Immature natural killer cell (primary cell): ENCODE measurements around the gene ATG2A. TPM values are rescaled to one million over a fixed set of nuclear protein-coding genes. Genes with fewer than 3 reads are reported as not detected.

Experiments
- DNase-seq, 3 donors: peaks; one replicate each; pipeline ENCODE4 v3.0.0; 2022; ENCODE audit warnings: mixed read lengths in 1 of 3
- H3K27ac Mint-ChIP-seq, 6 donors: one replicate each; pipeline ENCODE4 v1.8.0; 2020; ENCODE audit warnings: mixed read lengths in 6 of 6, mild to moderate bottlenecking in 5 of 6, inconsistent platforms in 4 of 6, moderate library complexity in 3 of 6
- H3K27me3 Mint-ChIP-seq, 3 donors: one replicate each; pipeline ENCODE4 v1.8.0; 2020 to 2021; ENCODE audit warnings: low read depth in 3 of 3, mild to moderate bottlenecking in 3 of 3, mixed read lengths in 3 of 3, moderate library complexity in 3 of 3, inconsistent platforms in 1 of 3
- H3K36me3 Mint-ChIP-seq, 3 donors: one replicate each; pipeline ENCODE4 v1.8.0; 2020; ENCODE audit warnings: mixed read lengths in 3 of 3, inconsistent platforms in 2 of 3, mild to moderate bottlenecking in 2 of 3
- H3K4me1 Mint-ChIP-seq, 2 donors: one replicate each; pipeline ENCODE4 v1.8.0; 2020; ENCODE audit warnings: inconsistent platforms in 2 of 2, mild to moderate bottlenecking in 2 of 2, mixed read lengths in 2 of 2, moderate library complexity in 1 of 2
- H3K4me3 Mint-ChIP-seq, 5 donors: one replicate each; pipeline ENCODE4 v1.8.0; 2020; ENCODE audit warnings: mild to moderate bottlenecking in 5 of 5, mixed read lengths in 5 of 5, inconsistent platforms in 3 of 5, moderate library complexity in 3 of 5
- H3K9me3 Mint-ChIP-seq, 6 donors: one replicate each; pipeline ENCODE4 v1.8.0; 2020; ENCODE audit warnings: mild to moderate bottlenecking in 6 of 6, mixed read lengths in 6 of 6, inconsistent platforms in 4 of 6, moderate library complexity in 3 of 6
- polyA plus RNA-seq, 3 donors: library from polyadenylated mRNA; unstranded; fragments of 300-500 nt; fragmentation: Illumina TruSeq; gene quantifications; one replicate each; pipeline ENCODE4 v1.2.3, GENCODE V29; 2021

The ATG2A gene
- polyA plus RNA-seq, 3 donors from 2014 or later = 3.7 to 10.0 (median 6.7) TPM

- Mint-ChIP-seq H3K36me3 (peaks cover 10 to 22% (median 11%) of the 10 kb centered on the region in 3 donors), H3K27me3 (peaks cover 2 to 8% (median 3%) of the 10 kb centered on the region in 3 donors), H3K27ac (peak overlapping the region in 1 of 6 donors; percentile 61), H3K4me3 (no peak overlapping the region), H3K9me3 (peaks cover 0 to 2% (median 0%) of the 10 kb centered on the region in 6 donors), H3K4me1 (peaks cover 0 to 1% of the 10 kb centered on the region in 2 donors)
- no peak for DNase-seq
These were observed 11.3 kb downstream of the ATG2A start for GRCh38 chr11:64905516-64906313.

- H3K4me1 Mint-ChIP-seq = peaks cover 0 to 1% of the 10 kb centered on the region in 2 donors
These were observed 13.6 kb downstream of the ATG2A start for GRCh38 chr11:64903291-64903833.

DNA sequence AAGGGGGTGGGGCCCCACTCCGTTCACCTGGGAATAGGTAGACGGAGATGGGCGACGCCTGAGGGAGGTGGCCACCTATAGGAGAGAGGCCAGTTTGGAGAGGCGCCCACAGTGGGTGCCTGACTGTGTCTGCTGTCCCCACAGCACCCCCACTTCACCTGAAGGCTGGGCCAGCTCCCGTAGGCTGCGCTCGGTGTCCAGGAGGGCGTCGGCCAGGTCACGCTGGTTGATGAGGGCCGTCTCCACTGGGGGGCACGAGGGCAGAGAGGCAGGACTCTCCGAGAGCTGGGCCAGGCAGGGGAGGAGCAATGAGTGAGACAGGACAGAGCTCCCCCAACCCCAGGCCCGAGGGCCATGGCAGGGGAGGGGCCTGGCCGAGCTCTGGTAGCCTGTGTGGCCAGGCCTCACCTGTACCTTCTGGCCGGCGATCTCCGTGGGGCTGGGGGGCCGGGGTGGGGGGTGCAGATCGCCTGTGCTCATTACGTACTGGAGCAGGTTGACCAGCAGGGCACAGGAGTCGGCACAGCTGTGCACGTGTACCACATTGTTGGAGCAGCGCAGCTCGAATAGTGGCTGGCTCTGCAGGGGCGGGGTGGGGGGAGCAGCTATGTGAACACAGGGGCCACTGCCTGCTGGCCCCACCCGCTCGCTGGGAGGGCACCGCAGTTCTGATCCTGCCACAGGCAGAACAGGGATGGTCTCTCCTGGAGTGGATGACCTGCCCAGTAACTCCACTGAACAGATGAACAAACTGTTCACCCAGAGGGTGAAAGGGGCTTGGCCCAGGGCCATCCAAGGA lies 14.7 kb downstream of the ATG2A start:
- H3K27ac Mint-ChIP-seq = no peak overlapping the region
- peaks cover 11 to 14% (median 13%) of the 10 kb centered on the region in 3 donors for H3K27me3 Mint-ChIP-seq
- DNase-seq = no peak
- peaks cover 0 to 2% (median 0%) of the 10 kb centered on the region in 6 donors for H3K9me3 Mint-ChIP-seq
- no peak overlapping the region for H3K4me3 Mint-ChIP-seq
- H3K4me1 Mint-ChIP-seq = no peaks in the 10 kb centered on the region
- peaks cover 4 to 15% (median 6%) of the 10 kb centered on the region in 3 donors for H3K36me3 Mint-ChIP-seq

More at GRCh38 chr11:64903291-64903833, 13.6 kb downstream of the ATG2A start:
- no peak overlapping the region for H3K27ac Mint-ChIP-seq
- no peak overlapping the region for H3K4me3 Mint-ChIP-seq
- peaks cover 10 to 12% (median 12%) of the 10 kb centered on the region in 3 donors for H3K27me3 Mint-ChIP-seq
- DNase-seq = no peak
- H3K9me3 Mint-ChIP-seq = peaks cover 0 to 2% (median 0%) of the 10 kb centered on the region in 6 donors
- peaks cover 8 to 22% (median 10%) of the 10 kb centered on the region in 3 donors for H3K36me3 Mint-ChIP-seq

DNA sequence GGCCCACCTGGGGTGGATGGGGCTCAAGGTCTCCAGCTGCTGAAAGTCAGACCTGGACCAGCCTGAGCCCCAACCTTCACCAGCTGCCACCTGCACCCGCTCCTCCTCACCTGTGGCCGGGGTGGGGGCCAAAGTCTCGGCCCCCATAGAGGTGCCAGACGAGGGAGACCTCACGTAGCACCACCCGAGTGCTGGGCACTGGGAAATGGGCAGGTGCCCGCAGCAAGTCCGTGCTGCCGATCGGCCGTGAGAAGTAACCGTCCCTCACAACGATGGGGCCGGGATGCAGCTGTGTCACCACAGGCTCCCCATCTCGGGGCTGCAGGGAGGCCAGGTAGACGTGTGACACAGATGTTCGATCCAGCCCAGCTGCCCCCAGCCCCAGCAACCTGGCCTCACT lies 16.2 kb downstream of the ATG2A start:
- Mint-ChIP-seq H3K27me3 (peaks cover 12 to 16% (median 13%) of the 10 kb centered on the region in 3 donors), H3K36me3 (peaks cover 4 to 15% (median 6%) of the 10 kb centered on the region in 3 donors), H3K4me1 (no peaks in the 10 kb centered on the region), H3K9me3 (peaks cover 0 to 2% (median 0%) of the 10 kb centered on the region in 6 donors), H3K4me3 (no peak overlapping the region), H3K27ac (no peak overlapping the region)
- no peak for DNase-seq

DNA sequence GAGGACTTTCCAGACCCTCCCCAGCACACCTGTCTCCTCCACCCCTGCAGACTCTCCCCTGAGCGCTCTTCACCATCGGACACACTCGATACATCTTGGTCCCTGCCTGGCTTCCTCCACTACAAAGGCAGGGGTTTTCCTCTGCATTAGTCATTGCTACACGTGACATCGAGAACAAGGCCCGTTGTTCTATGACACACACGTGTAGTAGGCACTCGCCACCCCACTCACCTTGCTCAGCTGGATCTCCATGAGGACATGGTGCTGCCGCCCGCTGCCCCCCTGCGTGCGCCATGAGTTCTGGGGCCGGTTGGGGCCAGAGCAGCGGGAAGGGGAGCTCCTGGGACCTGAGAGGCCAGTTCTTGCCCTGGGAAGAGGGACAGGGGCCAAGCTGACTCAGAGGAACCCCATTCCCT lies 16.7 kb downstream of the ATG2A start:
- no peak overlapping the region for H3K4me3 Mint-ChIP-seq
- H3K27me3 Mint-ChIP-seq = peaks cover 13 to 16% (median 15%) of the 10 kb centered on the region in 3 donors
- peak overlapping the region in 1 of 6 donors; percentile 74 for H3K27ac Mint-ChIP-seq
- no peaks in the 10 kb centered on the region for H3K4me1 Mint-ChIP-seq
- peaks cover 4 to 13% (median 5%) of the 10 kb centered on the region in 3 donors for H3K36me3 Mint-ChIP-seq
- DNase-seq = no peak
- peaks cover 0 to 2% (median 0%) of the 10 kb centered on the region in 6 donors for H3K9me3 Mint-ChIP-seq

- Mint-ChIP-seq H3K4me3 (no peak overlapping the region), H3K4me1 (peaks cover 0 to 2% of the 10 kb centered on the region in 2 donors), H3K27ac (no peak overlapping the region), H3K36me3 (peaks cover 0 to 10% (median 4%) of the 10 kb centered on the region in 3 donors), H3K27me3 (peaks cover 13 to 16% (median 15%) of the 10 kb centered on the region in 3 donors), H3K9me3 (peaks cover 0 to 3% (median 0%) of the 10 kb centered on the region in 6 donors)
- no peak for DNase-seq
These were observed 18.5 kb downstream of the ATG2A start for GRCh38 chr11:64898541-64898940.

- Mint-ChIP-seq H3K4me3 (no peak overlapping the region), H3K9me3 (peaks cover 0 to 3% (median 0%) of the 10 kb centered on the region in 6 donors), H3K27me3 (peaks cover 13 to 16% (median 15%) of the 10 kb centered on the region in 3 donors), H3K27ac (no peak overlapping the region), H3K4me1 (peaks cover 0 to 2% of the 10 kb centered on the region in 2 donors), H3K36me3 (peaks cover 0 to 10% (median 4%) of the 10 kb centered on the region in 3 donors)
- no peak for DNase-seq
These were observed 18.9 kb downstream of the ATG2A start for GRCh38 chr11:64898076-64898445.

DNA sequence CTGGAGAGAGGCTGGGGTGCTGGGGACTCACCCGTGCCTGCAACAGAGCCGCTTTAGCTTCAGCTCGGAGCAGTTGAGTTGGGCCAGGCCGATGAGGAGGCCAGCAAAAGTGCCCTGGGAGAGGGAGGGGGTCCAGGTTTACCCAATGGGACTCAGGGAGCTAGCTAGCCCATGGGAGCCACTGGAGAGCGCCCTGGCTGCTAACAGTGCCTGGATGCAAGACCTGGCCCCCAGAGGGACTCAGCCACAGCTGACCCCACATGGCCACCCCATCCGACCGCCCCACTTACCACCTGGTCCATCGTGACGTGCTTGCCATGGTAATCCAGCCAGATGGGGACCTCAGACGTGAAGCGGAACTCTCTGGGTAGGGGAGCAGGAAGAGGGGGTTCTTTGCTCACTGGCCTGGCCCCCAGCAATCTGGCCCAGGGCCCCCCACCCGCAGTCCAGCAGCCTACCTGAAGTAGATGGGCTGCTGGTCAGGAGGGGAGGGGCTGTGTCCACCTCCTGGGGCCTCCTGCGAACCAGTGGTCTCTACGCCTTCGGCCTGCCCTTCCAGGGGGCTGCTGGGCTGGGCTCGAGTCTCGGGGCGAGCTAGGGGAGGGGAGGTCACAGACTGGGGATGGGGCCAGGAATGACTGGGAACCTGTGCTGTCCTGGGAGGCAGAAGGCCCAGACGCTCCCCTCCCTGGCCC lies 19.5 kb downstream of the ATG2A start:
- H3K4me1 Mint-ChIP-seq = peaks cover 0 to 2% of the 10 kb centered on the region in 2 donors
- H3K36me3 Mint-ChIP-seq = peaks cover 0 to 10% (median 4%) of the 10 kb centered on the region in 3 donors
- H3K27ac Mint-ChIP-seq = peak overlapping the region in 1 of 6 donors; percentile 69
- no peak overlapping the region for H3K4me3 Mint-ChIP-seq
- H3K27me3 Mint-ChIP-seq = peaks cover 13 to 16% (median 15%) of the 10 kb centered on the region in 3 donors
- peaks cover 0 to 3% (median 0%) of the 10 kb centered on the region in 6 donors for H3K9me3 Mint-ChIP-seq
- DNase-seq = no peak

- DNase-seq = no peak
- Mint-ChIP-seq H3K4me1 (peaks cover 0 to 2% of the 10 kb centered on the region in 2 donors), H3K9me3 (peaks cover 0 to 1% (median 0%) of the 10 kb centered on the region in 6 donors), H3K36me3 (peaks cover 0 to 7% (median 3%) of the 10 kb centered on the region in 3 donors), H3K4me3 (no peak overlapping the region), H3K27ac (no peak overlapping the region), H3K27me3 (peaks cover 11 to 14% (median 12%) of the 10 kb centered on the region in 3 donors)
These were observed 20.5 kb downstream of the ATG2A start for GRCh38 chr11:64896448-64897022.

GRCh38 chr11:64894812-64895452 lies 22.1 kb downstream of the ATG2A start:
- no peak overlapping the region for H3K4me3 Mint-ChIP-seq
- peaks cover 0 to 2% of the 10 kb centered on the region in 2 donors for H3K4me1 Mint-ChIP-seq
- peaks cover 8 to 13% (median 11%) of the 10 kb centered on the region in 3 donors for H3K27me3 Mint-ChIP-seq
- no peak for DNase-seq
- H3K9me3 Mint-ChIP-seq = peaks cover 0 to 1% (median 0%) of the 10 kb centered on the region in 6 donors
- no peaks in the 10 kb centered on the region for H3K36me3 Mint-ChIP-seq
- H3K27ac Mint-ChIP-seq = no peak overlapping the region

DNA sequence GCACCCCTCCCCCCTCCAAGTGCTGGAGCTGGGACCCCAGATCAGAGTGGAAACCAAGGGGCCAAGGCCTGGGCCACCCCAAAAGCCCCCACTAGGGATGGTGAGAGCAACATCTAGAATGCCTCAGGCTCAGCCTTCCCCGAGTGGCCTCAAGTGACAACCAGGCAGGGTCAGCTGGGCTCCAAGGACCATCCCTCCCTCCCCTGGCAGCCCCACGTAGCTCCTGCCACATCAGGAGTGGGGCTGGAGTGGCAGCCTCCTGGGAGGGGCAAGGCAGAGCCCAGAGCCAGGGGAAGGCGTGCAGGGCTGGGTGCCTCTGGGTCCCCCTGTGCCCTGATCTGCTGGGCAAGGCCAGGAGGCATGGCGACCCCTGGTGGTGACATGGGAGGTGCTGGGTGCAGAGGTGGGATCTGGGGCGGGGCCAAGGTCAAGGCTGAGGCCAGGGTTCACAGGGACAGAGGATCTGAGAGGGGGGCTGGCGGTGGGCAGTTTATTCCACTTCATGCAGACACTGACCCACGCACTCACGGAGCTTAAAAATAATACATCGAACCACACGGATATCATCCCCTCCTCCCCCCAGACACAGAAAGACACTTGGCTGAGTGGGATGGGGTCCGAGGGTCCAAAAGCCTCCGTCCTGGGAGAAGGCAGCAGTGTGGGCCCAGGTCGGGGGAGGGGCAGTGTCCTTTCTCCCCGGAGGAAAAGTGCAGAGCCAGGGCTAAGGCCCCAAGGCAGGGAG lies 22.8 kb downstream of the ATG2A start:
- no peak overlapping the region for H3K4me3 Mint-ChIP-seq
- H3K36me3 Mint-ChIP-seq = no peaks in the 10 kb centered on the region
- peak; percentile 85 to 89 (median 86) for DNase-seq
- H3K27ac Mint-ChIP-seq = peak overlapping the region in 2 of 6 donors; percentile 6 to 22
- H3K9me3 Mint-ChIP-seq = peaks cover 0 to 1% (median 0%) of the 10 kb centered on the region in 6 donors
- peaks cover 3 to 11% (median 8%) of the 10 kb centered on the region in 3 donors for H3K27me3 Mint-ChIP-seq
- H3K4me1 Mint-ChIP-seq = peaks cover 0 to 2% of the 10 kb centered on the region in 2 donors
